OCI-M1 (cell line): ENCODE measurements around the gene RBM20.

Experiments
- DNase-seq: peaks from one replicate; lab custom pipeline; 2025; lab: John Stamatoyannopoulos, UW

The RBM20 gene

GRCh38 chr10:110871298-110872084, 227.4 kb downstream of the RBM20 start, which contains the start of gene PDCD4:
TSS of gene PDCD4 (plus strand) at chr10:110871928. CDS start at chr10:110876028, 4,100 bp downstream.
- peak; percentile 99 for DNase-seq

- peak; percentile 96 for DNase-seq
Observed at GRCh38 chr10:110872145-110872983, 228.2 kb downstream of the RBM20 start.

GRCh38 chr10:110872984-110873923, 229.1 kb downstream of the RBM20 start:
- DNase-seq, result peak; percentile 72

DNA sequence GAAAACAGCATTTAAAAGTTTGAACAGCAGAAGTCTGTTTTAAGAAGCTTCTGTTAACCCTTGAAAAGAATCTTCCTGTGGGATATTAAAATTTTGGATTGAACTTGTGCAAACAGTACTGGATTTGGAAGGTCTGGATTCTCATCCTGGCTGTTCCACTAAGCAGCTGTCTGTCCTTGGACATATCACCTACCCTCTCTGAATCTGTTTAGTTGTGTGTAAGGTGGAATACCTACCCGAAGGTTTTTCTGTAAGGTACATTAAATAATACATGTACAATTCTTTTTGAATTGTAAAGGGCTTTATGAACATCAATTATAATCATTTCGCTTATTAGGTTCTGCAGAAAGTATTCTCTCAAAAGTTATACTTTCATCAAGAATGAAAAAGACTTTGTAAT, 229.8 kb downstream of the RBM20 start:
- DNase-seq, result peak; percentile 63

GRCh38 chr10:110876000-110876399, 231.9 kb downstream of the RBM20 start:
- DNase-seq, result no peak

GRCh38 chr10:110876788-110877187, 232.7 kb downstream of the RBM20 start:
- DNase-seq, result no peak

DNA sequence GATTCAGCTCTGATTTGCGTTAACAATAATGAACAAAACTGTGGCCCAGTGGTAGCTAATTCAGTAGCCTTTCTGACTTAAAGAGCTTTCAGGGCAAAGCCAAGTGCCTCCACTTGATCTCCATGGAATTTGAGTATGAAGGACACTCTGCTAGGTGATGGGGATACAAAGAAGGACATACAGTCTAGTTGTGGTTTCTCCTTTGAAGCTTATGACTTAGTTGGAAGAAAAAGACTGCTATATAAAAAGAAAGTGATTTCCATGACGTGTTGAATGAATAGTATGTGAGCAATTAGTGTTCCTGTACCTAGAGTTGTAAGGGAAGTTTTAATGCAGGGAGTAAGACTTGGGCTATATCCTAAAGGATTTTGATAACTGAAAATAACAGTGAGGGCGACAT, 235.9 kb downstream of the RBM20 start:
- no peak for DNase-seq

DNA sequence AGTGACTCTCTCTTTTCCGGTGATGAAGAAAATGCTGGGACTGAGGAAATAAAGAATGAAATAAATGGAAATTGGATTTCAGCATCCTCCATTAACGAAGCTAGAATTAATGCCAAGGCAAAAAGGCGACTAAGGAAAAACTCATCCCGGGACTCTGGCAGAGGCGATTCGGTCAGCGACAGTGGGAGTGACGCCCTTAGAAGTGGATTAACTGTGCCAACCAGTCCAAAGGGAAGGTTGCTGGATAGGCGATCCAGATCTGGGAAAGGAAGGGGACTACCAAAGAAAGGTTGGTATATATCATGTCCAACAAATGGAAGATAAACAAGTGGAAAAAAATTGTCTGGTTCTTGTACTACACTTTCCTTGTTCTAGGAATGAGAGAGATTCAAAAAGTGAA, 237.1 kb downstream of the RBM20 start:
- no peak for DNase-seq

- DNase-seq, result peak; percentile 42
Observed at GRCh38 chr10:110881905-110882304, 237.8 kb downstream of the RBM20 start.

DNA sequence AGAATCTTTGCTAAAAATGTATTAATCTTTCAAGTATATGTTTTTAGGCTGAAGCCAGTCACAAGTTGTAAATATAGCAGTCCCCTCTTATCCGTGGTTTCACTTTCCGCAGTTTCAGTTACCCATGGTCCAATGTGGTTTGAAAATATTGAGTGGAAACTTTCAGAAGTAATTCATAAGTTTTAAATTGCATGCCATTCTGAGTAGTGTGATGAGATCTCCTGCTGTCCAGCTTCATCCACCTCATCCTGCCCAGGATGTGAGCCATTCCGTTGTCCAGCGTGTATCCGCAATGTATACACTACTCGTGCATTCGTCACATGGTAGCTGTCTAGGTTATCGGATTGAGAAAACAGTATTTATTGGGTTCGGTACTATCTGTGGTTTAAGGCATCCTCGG, 239.8 kb downstream of the RBM20 start:
- peak; percentile 67 for DNase-seq

GRCh38 chr10:110885932-110886674, 242.0 kb downstream of the RBM20 start:
- DNase-seq, result peak; percentile 73

- DNase-seq, result no peak
Observed at GRCh38 chr10:110887560-110887959, 243.4 kb downstream of the RBM20 start.
